BLaER1 (cell line): Measurements from ENCODE around the gene AQP6.

Experiments
- H3K27ac ChIP-seq: shearing (Covaris generic); formaldehyde crosslinking; 2 replicates; pipeline ENCODE4 v1.8.1; 2022
- H3K27me3 ChIP-seq: shearing (Covaris generic); formaldehyde crosslinking; 2 replicates; pipeline ENCODE4 v1.8.1; 2022
- H3K36me3 ChIP-seq: shearing (Covaris generic); formaldehyde crosslinking; 2 replicates; pipeline ENCODE4 v1.8.1; 2022
- H3K4me1 ChIP-seq: shearing (Covaris generic); formaldehyde crosslinking; 2 replicates; pipeline ENCODE4 v1.8.1; 2022
- H3K4me2 ChIP-seq: shearing (Covaris generic); formaldehyde crosslinking; 2 replicates; pipeline ENCODE4 v1.8.1; 2022
- H3K4me3 ChIP-seq: shearing (Covaris generic); formaldehyde crosslinking; 2 replicates; pipeline ENCODE4 v1.8.1; 2022
- H3K9ac ChIP-seq: shearing (Covaris generic); formaldehyde crosslinking; 2 replicates; pipeline ENCODE4 v1.8.1; 2022
- H3K9me3 ChIP-seq: shearing (Covaris generic); formaldehyde crosslinking; 2 replicates; pipeline ENCODE4 v1.8.1; 2022
- H4K20me1 ChIP-seq: shearing (Covaris generic); formaldehyde crosslinking; 2 replicates; pipeline ENCODE4 v1.8.1; 2022
- Cebpa-rat ChIP-seq: shearing (Covaris generic); IDR thresholded peaks from 2 replicates; pipeline ENCODE4 v1.8.1; 2022

The AQP6 gene

DNA sequence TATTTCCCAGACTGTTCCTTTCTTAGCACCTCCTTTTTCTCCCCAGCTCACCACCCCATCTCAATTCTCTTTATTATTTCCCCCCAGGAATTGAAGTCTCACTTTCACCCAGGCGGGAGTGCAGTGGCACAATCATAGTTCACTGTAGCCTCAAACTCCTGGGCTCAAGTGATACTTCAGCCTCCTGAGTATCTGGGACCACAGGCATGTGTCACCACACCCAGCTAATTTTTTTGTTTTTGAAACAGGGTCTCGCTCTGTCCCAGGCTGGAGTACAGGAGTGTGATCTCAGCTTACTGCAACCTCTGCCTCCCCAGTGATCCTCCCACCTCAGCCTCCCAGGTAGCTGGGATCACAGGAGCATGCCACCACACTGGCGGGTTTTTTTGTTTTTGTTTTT lies 41.6 kb downstream of the AQP6 start:
- Histone ChIP-seq H3K9ac (no peak overlapping the region), H3K4me2 (peak overlapping the region; percentile 32; the same call in 1 of the 2 replicates), H3K9me3 (no peaks in the 10 kb centered on the region), H3K36me3 (peaks cover 82% of the 10 kb centered on the region), H3K4me1 (peaks cover 21% of the 10 kb centered on the region), H3K4me3 (no peak overlapping the region), H3K27me3 (no peaks in the 10 kb centered on the region), H4K20me1 (peaks cover 62% of the 10 kb centered on the region), H3K27ac (no peak overlapping the region)
- TF ChIP-seq Cebpa-rat = no peak

DNA sequence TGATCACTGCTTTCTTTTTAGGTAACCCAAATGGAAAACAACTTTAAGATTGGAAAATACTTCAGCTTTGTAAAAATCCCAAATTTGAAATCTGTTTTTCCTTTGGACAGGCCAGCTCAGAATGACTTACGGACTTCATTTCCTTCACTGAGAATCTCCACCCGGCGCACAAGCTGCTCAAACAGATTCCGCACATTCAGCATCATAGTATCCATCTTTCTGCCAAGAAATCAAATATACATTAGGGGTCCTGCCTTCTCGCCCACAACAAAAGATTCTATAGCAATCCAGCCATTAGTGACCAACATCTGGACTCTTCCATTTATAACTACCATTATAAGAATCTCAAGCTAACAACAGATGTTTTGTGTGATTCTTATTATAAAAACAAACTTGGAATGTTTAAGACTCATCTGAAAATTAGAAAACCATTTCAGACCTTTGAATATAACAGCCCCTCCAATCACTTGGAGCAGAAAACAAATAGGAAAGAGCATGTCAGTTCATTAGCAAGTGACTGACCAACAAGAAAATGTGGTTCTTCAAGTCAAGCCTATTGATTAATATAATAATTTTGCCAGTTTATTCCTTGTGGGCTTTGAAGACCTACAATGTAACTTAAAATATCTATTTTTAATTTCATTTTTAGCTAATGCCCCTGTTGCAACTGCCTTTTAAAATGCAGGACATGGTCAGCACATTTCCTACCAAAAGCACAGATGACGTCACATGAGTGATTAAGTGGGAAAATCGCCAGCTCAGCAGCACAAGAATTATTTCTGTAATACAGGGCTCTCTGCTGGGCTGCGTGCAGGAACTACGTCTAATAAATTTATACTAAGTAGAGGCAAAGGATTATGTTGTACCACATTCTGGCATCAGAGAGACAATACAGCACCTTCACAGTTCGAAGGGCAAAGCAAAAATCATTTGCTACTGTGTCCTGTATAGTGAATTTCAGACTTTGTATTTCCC lies 44.0 kb downstream of the AQP6 start:
- Histone ChIP-seq H3K27ac (no peak overlapping the region), H3K36me3 (peaks cover 66% of the 10 kb centered on the region), H4K20me1 (peaks cover 76% of the 10 kb centered on the region), H3K4me2 (no peak overlapping the region), H3K9ac (no peak overlapping the region), H3K27me3 (no peaks in the 10 kb centered on the region), H3K9me3 (no peaks in the 10 kb centered on the region), H3K4me3 (no peak overlapping the region), H3K4me1 (peaks cover 21% of the 10 kb centered on the region)
- no peak for TF ChIP-seq Cebpa-rat

DNA sequence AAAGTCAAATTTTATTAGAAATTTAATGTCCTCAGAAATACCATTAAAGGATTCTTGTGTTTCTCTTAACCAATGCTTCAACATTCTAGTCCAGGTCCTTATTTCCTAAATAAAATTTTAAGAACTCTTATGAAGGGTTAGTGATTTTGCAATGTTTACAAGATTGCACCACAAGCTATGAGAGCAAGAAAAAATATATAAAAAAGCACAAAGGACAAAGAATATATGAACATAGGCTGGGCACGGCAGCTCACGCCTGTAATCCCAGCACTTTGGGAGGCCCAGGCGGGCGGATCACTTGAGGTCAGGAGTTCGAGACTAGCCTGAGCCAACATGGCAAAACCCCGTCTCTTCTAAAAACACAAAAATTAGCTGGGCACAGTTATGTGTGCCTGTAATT lies 44.9 kb downstream of the AQP6 start:
- Histone ChIP-seq H3K4me2 (no peak overlapping the region), H3K9ac (no peak overlapping the region), H3K4me3 (no peak overlapping the region), H3K9me3 (no peaks in the 10 kb centered on the region), H3K27ac (no peak overlapping the region), H3K36me3 (peaks cover 57% of the 10 kb centered on the region), H3K4me1 (peaks cover 28% of the 10 kb centered on the region), H3K27me3 (no peaks in the 10 kb centered on the region), H4K20me1 (peaks cover 76% of the 10 kb centered on the region)
- TF ChIP-seq Cebpa-rat = no peak

DNA sequence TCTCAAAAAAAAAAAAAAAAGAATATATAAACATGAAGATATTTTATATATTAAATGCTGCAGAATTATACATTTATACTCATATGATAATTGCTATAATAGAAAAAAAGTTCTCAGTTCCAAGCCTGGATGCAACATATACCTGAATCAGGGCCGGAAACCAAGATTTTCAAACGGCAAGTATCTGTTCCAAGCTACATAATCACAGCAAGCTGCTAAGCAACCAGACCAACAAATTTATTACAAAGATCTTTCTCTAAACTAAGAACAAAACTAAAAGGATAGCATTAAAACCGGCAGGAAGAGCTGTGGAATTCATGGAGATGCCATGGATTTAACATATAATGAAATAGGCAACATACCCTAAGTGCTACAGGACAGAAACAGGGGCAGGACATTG lies 45.4 kb downstream of the AQP6 start:
- no peak overlapping the region for H3K4me3 ChIP-seq
- peaks cover 33% of the 10 kb centered on the region for H3K4me1 ChIP-seq
- H4K20me1 ChIP-seq = peaks cover 75% of the 10 kb centered on the region
- no peak overlapping the region for H3K9ac ChIP-seq
- no peaks in the 10 kb centered on the region for H3K9me3 ChIP-seq
- H3K27me3 ChIP-seq = no peaks in the 10 kb centered on the region
- no peak overlapping the region for H3K27ac ChIP-seq
- no peak overlapping the region for H3K4me2 ChIP-seq
- TF ChIP-seq Cebpa-rat = no peak
- peaks cover 57% of the 10 kb centered on the region for H3K36me3 ChIP-seq

DNA sequence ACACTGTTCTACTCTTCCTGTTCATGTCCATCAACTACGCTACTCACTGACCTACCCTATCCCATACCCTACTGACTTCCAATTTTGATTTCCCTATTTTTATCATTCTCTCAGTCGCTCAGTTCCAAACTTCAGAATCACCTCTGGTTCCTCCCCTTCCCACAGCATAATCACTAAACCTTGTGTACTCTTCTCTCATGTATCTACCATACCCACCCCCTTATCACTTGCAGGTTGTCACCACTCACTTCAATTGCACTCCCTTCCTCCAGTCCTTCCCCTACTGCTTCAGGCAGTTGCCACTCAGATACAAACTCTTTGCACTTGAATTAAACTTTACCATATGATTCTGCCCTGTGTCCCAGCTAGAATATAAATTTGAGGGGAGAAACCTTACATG lies 46.2 kb downstream of the AQP6 start:
- Histone ChIP-seq H3K27ac (no peak overlapping the region), H4K20me1 (peaks cover 66% of the 10 kb centered on the region), H3K36me3 (peaks cover 56% of the 10 kb centered on the region), H3K4me1 (peaks cover 33% of the 10 kb centered on the region), H3K9me3 (no peaks in the 10 kb centered on the region), H3K9ac (no peak overlapping the region), H3K4me2 (no peak overlapping the region), H3K27me3 (no peaks in the 10 kb centered on the region), H3K4me3 (no peak overlapping the region)
- TF ChIP-seq Cebpa-rat = no peak

DNA sequence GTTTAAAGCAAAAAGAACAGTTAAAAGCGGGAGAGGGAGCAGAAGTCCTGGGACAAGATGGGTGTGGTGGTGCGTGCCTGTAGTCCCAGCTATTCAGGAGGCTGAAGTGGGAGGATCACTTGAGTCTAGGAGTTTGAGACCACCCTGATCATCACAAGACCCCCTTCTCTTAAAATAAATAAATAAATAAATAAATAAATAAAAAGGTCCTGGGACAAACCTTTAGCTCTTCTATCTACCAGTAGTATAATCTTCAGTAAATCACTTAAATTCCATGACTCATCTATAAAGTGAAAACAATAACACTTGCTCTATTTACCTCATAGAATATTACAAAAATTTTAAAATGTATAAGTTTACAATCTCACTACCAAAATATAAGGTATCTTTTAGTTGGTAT lies 46.8 kb downstream of the AQP6 start:
- Histone ChIP-seq H3K4me3 (no peak overlapping the region), H3K9ac (no peak overlapping the region), H3K27ac (no peak overlapping the region), H3K9me3 (no peaks in the 10 kb centered on the region), H3K4me1 (peaks cover 33% of the 10 kb centered on the region), H4K20me1 (peaks cover 61% of the 10 kb centered on the region), H3K36me3 (peaks cover 50% of the 10 kb centered on the region), H3K4me2 (no peak overlapping the region), H3K27me3 (no peaks in the 10 kb centered on the region)
- TF ChIP-seq Cebpa-rat = no peak

DNA sequence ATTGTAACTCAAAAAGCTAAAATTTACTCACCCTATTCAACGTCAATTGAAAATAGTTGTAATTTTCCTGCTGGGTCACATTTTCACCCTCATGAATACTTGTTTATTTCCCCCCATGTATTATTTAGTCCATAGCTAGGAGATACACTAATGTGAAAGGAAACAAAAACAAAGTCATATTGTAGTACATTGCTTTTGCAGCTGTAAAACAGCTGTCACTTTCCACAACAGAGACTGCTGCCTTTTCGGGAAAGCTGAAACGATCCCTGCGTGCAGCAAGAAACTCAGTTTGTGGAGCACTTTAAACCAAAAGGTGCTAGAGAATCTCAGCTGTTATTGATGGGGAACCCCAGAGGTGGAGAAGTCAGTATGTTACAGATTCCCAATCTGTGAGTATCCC lies 48.3 kb downstream of the AQP6 start:
- Histone ChIP-seq H3K36me3 (peaks cover 36% of the 10 kb centered on the region), H3K9ac (no peak overlapping the region), H4K20me1 (peaks cover 52% of the 10 kb centered on the region), H3K9me3 (no peaks in the 10 kb centered on the region), H3K4me1 (peaks cover 31% of the 10 kb centered on the region), H3K27me3 (no peaks in the 10 kb centered on the region), H3K4me3 (no peak overlapping the region), H3K4me2 (no peak overlapping the region), H3K27ac (no peak overlapping the region)
- TF ChIP-seq Cebpa-rat = no peak

DNA sequence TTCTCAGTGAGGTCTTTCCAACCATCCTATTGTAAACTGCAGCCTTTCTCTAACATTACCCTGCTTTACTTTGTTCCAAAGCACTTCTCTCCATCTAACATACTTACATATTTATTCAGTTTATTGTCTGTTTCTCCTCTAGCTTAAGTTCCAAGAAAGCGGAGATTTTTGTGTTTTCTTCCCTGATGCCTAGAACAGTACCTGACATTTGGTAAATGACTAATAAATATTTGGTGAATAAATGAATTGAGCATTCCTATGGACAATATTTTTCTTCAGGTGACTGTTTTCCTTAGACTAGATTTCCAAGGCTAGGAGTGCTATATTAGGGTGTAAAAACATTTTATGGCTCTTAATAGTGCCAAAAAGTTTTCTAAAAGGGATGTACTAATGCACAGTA lies 50.2 kb downstream of the AQP6 start:
- peak overlapping the region; percentile 84 for H3K4me2 ChIP-seq
- H4K20me1 ChIP-seq = peaks cover 33% of the 10 kb centered on the region
- no peak overlapping the region for H3K9ac ChIP-seq
- H3K27ac ChIP-seq = no peak overlapping the region
- H3K27me3 ChIP-seq = no peaks in the 10 kb centered on the region
- peaks cover 34% of the 10 kb centered on the region for H3K4me1 ChIP-seq
- peaks cover 23% of the 10 kb centered on the region; the same call in 1 of the 2 replicates for H3K36me3 ChIP-seq
- no peak for TF ChIP-seq Cebpa-rat
- no peaks in the 10 kb centered on the region for H3K9me3 ChIP-seq
- H3K4me3 ChIP-seq = no peak overlapping the region

DNA sequence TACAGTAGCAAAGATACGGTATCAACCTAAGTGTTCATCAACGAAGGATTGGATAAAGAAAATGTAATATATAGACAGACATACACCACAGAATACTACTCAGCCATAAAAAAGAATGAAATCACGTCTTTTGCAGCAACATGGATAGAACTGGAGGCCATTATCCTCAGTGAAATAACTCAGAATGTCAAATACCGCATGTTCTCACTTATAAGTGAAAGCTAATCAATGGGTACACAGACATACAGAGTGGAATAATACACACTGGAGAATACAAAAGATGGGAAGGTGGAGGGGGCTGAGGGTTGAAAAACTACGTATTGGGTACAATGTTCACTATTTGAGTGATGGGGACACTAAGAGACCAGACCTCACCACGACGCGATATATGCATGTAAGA lies 51.5 kb downstream of the AQP6 start:
- peaks cover 34% of the 10 kb centered on the region for H3K4me1 ChIP-seq
- peaks cover 20% of the 10 kb centered on the region for H4K20me1 ChIP-seq
- no peak for TF ChIP-seq Cebpa-rat
- H3K9me3 ChIP-seq = no peaks in the 10 kb centered on the region
- H3K4me3 ChIP-seq = peak overlapping the region; percentile 94
- H3K4me2 ChIP-seq = peak overlapping the region; percentile 84
- no peaks in the 10 kb centered on the region for H3K27me3 ChIP-seq
- H3K9ac ChIP-seq = peak overlapping the region; percentile 91
- H3K27ac ChIP-seq = peak overlapping the region; percentile 91; the same call in 1 of the 2 replicates
- H3K36me3 ChIP-seq = peaks cover 17% of the 10 kb centered on the region; the same call in 1 of the 2 replicates

DNA sequence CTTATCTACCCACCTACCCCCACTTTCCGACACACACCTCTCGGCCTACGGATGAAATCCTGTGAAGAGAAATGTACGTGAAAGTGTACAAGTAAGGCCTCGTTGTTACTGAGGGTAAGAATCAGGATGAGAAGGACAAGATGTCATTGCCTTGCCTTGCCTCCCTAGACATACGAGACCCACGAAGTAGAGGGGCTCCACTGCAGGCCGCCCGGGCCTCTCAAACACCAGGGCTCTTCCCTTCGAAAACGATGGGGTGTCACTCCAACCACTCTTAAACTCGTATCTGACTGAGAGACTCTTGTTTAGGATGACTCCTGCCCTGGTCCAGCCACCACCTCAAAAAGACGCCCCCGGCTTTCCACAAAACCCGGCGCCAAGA lies 52.0 kb downstream of the AQP6 start:
- Histone ChIP-seq H3K4me3 (peak overlapping the region; percentile 94), H3K27me3 (no peaks in the 10 kb centered on the region), H3K4me2 (peak overlapping the region; percentile 84), H3K27ac (peak overlapping the region; percentile 91), H4K20me1 (peaks cover 15% of the 10 kb centered on the region), H3K9ac (peak overlapping the region; percentile 91), H3K4me1 (peaks cover 34% of the 10 kb centered on the region), H3K36me3 (peaks cover 15% of the 10 kb centered on the region; the same call in 1 of the 2 replicates), H3K9me3 (no peaks in the 10 kb centered on the region)
- TF ChIP-seq Cebpa-rat = no peak
